Left forelimb (tissue), 1 donor: ENCODE measurements around the gene DGKB.

Experiments
- DNase-seq: peaks from one replicate; pipeline ENCODE4 v3.0.0-alpha.2; 2018; ENCODE audit warnings: low spot score

DGKB gene

GRCh38 chr7:14457568-14458453 is 444.7 kb downstream of the DGKB start:
- peak; percentile 72 for DNase-seq

- DNase-seq, result no peak
Measured at GRCh38 chr7:14449291-14449690, 453.3 kb downstream of the DGKB start.

GRCh38 chr7:14446829-14447228 is 455.7 kb downstream of the DGKB start:
- DNase-seq, result no peak

GRCh38 chr7:14446219-14446618 is 456.3 kb downstream of the DGKB start:
- no peak for DNase-seq

GRCh38 chr7:14438366-14438765 is 464.2 kb downstream of the DGKB start:
- DNase-seq, result no peak

- no peak for DNase-seq
Measured at GRCh38 chr7:14436878-14437277, 465.7 kb downstream of the DGKB start.

GRCh38 chr7:14432924-14433323 is 469.6 kb downstream of the DGKB start:
- DNase-seq, result no peak

GRCh38 chr7:14430926-14431325 is 471.6 kb downstream of the DGKB start:
- no peak for DNase-seq

GRCh38 chr7:14425559-14425958 is 477.0 kb downstream of the DGKB start:
- no peak for DNase-seq

GRCh38 chr7:14424675-14425074 is 477.9 kb downstream of the DGKB start:
- DNase-seq, result no peak

- DNase-seq, result no peak
Measured at GRCh38 chr7:14420768-14421167, 481.8 kb downstream of the DGKB start.

- DNase-seq, result no peak
Measured at GRCh38 chr7:14419531-14419930, 483.0 kb downstream of the DGKB start.

- DNase-seq, result no peak
Measured at GRCh38 chr7:14418633-14419032, 483.9 kb downstream of the DGKB start.

- DNase-seq, result no peak
Measured at GRCh38 chr7:14414274-14414986, 488.1 kb downstream of the DGKB start.

- DNase-seq, result no peak
Measured at GRCh38 chr7:14407246-14408015, 495.1 kb downstream of the DGKB start.

- DNase-seq, result no peak
Measured at GRCh38 chr7:14403587-14403986, 499.0 kb downstream of the DGKB start.

GRCh38 chr7:14400271-14400670 is 502.3 kb downstream of the DGKB start:
- no peak for DNase-seq

GRCh38 chr7:14398526-14398925 is 504.0 kb downstream of the DGKB start:
- no peak for DNase-seq

GRCh38 chr7:14395860-14396259 is 506.7 kb downstream of the DGKB start:
- DNase-seq, result no peak

- DNase-seq, result no peak
Measured at GRCh38 chr7:14394786-14395185, 507.8 kb downstream of the DGKB start.

GRCh38 chr7:14389595-14389994 is 513.0 kb downstream of the DGKB start:
- DNase-seq, result no peak

- no peak for DNase-seq
Measured at GRCh38 chr7:14389181-14389591, 513.4 kb downstream of the DGKB start.

GRCh38 chr7:14385074-14385473 is 517.5 kb downstream of the DGKB start:
- no peak for DNase-seq
